Measurements from ENCODE around the gene TSPAN17.

TSPAN17 gene

DNA sequence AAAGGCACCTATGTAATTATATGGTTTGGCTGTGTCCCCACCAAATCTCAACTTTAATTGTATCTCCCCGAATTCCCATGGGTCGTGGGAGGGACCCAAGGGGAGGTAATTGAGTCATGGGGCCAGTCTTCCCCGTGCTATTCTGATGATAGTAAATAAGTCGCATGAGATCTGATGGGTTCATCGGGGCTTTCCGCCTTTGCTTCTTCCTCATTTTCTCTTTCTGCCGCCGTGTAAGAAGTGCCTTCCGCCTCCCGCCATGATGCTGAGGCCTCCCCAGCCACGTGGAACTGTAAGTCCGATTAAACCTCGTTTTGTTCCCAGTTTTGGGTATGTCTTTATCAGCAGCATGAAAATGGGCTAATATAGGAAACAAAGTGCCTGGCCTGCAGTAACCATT lies 56.6 kb downstream of the TSPAN17 start:
- TF ChIP-seq RARB (CRISPR knock-in tag; IDR thresholded peaks at IDR 0.05) (no peak), PPARA (CRISPR knock-in tag; IDR thresholded peaks at IDR 0.05; ENCODE audit: borderline replicate concordance) (no peak), SNAI2 (CRISPR knock-in tag; IDR thresholded peaks at IDR 0.05) (no peak), TCF4 (CRISPR knock-in tag; IDR thresholded peaks at IDR 0.05; ENCODE audit: borderline replicate concordance) (no peak), CREB5 (CRISPR knock-in tag; IDR thresholded peaks at IDR 0.05; ENCODE audit: low read depth) (no peak)
- TF ChIP-seq, protein P1, sequence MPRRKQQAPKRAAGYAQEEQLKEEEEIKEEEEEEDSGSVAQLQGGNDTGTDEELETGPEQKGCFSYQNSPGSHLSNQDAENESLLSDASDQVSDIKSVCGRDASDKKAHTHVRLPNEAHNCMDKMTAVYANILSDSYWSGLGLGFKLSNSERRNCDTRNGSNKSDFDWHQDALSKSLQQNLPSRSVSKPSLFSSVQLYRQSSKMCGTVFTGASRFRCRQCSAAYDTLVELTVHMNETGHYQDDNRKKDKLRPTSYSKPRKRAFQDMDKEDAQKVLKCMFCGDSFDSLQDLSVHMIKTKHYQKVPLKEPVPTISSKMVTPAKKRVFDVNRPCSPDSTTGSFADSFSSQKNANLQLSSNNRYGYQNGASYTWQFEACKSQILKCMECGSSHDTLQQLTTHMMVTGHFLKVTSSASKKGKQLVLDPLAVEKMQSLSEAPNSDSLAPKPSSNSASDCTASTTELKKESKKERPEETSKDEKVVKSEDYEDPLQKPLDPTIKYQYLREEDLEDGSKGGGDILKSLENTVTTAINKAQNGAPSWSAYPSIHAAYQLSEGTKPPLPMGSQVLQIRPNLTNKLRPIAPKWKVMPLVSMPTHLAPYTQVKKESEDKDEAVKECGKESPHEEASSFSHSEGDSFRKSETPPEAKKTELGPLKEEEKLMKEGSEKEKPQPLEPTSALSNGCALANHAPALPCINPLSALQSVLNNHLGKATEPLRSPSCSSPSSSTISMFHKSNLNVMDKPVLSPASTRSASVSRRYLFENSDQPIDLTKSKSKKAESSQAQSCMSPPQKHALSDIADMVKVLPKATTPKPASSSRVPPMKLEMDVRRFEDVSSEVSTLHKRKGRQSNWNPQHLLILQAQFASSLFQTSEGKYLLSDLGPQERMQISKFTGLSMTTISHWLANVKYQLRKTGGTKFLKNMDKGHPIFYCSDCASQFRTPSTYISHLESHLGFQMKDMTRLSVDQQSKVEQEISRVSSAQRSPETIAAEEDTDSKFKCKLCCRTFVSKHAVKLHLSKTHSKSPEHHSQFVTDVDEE (CRISPR knock-in tag; IDR thresholded peaks at IDR 0.05) = no peak
- ATAC-seq = no peak

- TF ChIP-seq ZNF565 (CRISPR knock-in tag; conservative IDR thresholded peaks at IDR 0.05; ENCODE audit: low read depth) = no peak
- TF ChIP-seq ZFP3 (CRISPR knock-in tag; IDR thresholded peaks at IDR 0.05) = no peak
- no peak for TF ChIP-seq BACH2 (CRISPR knock-in tag; IDR thresholded peaks at IDR 0.05; ENCODE audit: borderline replicate concordance)
- TF ChIP-seq, protein P2, sequence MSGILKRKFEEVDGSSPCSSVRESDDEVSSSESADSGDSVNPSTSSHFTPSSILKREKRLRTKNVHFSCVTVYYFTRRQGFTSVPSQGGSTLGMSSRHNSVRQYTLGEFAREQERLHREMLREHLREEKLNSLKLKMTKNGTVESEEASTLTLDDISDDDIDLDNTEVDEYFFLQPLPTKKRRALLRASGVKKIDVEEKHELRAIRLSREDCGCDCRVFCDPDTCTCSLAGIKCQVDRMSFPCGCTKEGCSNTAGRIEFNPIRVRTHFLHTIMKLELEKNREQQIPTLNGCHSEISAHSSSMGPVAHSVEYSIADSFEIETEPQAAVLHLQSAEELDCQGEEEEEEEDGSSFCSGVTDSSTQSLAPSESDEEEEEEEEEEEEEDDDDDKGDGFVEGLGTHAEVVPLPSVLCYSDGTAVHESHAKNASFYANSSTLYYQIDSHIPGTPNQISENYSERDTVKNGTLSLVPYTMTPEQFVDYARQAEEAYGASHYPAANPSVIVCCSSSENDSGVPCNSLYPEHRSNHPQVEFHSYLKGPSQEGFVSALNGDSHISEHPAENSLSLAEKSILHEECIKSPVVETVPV (CRISPR knock-in tag; IDR thresholded peaks at IDR 0.05) = no peak
- TF ChIP-seq PATZ1 (CRISPR knock-in tag; IDR thresholded peaks at IDR 0.05; ENCODE audit: borderline replicate concordance) = no peak
- no peak for TF ChIP-seq SNAI2 (CRISPR knock-in tag; IDR thresholded peaks at IDR 0.05)
- TF ChIP-seq RARB (CRISPR knock-in tag; IDR thresholded peaks at IDR 0.05) = no peak
- TF ChIP-seq ZC3H10 (CRISPR knock-in tag; IDR thresholded peaks at IDR 0.05) = no peak
- TF ChIP-seq TCF4 (CRISPR knock-in tag; IDR thresholded peaks at IDR 0.05; ENCODE audit: borderline replicate concordance) = no peak
- no peak for TF ChIP-seq GLIS3 (CRISPR knock-in tag; IDR thresholded peaks at IDR 0.05)
- TF ChIP-seq ZFP30 (CRISPR knock-in tag; IDR thresholded peaks at IDR 0.05) = no peak
- TF ChIP-seq, protein P1 (CRISPR knock-in tag; IDR thresholded peaks at IDR 0.05) = no peak
- TF ChIP-seq ZNF70 (CRISPR knock-in tag; IDR thresholded peaks at IDR 0.05) = no peak
- TF ChIP-seq POU6F1 (CRISPR knock-in tag; IDR thresholded peaks at IDR 0.05; ENCODE audit: borderline replicate concordance, low read depth) = no peak
- TF ChIP-seq CSDC2 (CRISPR knock-in tag; IDR thresholded peaks at IDR 0.05) = no peak
- no peak for TF ChIP-seq CREB5 (CRISPR knock-in tag; IDR thresholded peaks at IDR 0.05; ENCODE audit: low read depth)
- TF ChIP-seq PPARA (CRISPR knock-in tag; IDR thresholded peaks at IDR 0.05; ENCODE audit: borderline replicate concordance) = no peak
- ATAC-seq = no peak
These were observed 57.1 kb downstream of the TSPAN17 start for GRCh38 chr5:176704355-176704754.

Data from SK-N-SH treated with all-trans-retinoic acid at 6 μM for 48 hours (cell line).